Body of pancreas (tissue), 4 donors: ENCODE results near the gene TVP23A. TPM values are rescaled to one million over a fixed set of nuclear protein-coding genes. Genes with fewer than 3 reads are reported as not detected.

Experiments used
- ATAC-seq: fragments of 150-250 bp; one replicate; pipeline ENCODE4 v1.9.1; 2016
- DNase-seq, 4 donors: peaks; one replicate each; pipeline ENCODE4 v3.0.0-alpha.2; 2019
- H3K27ac ChIP-seq, 4 donors: fragments of 200-600 bp; sonication (generic); 1 replicate in 3 of 4; 2 replicates in 1 of 4; pipeline versions ENCODE4 v1.5.1 to v1.6.1; 2016 to 2019; ENCODE audit warnings: mild to moderate bottlenecking in 1 of 4, mixed read lengths in 1 of 4, moderate library complexity in 1 of 4
- H3K27me3 ChIP-seq, 2 donors: fragments of 200-600 bp; sonication (generic); one replicate each; pipeline ENCODE4 v1.6.0; 2016; ENCODE audit warnings: mild to moderate bottlenecking in 1 of 2
- H3K36me3 ChIP-seq, 2 donors: fragments of 200-600 bp; sonication (generic); replicated peaks in 1 of 2; 2 replicates each; pipeline ENCODE4 v1.5.1; 2016; ENCODE audit warnings: low read depth in 2 of 2; ENCODE audit not compliant: insufficient read depth in 1 of 2
- H3K4me1 ChIP-seq: fragments of 200-600 bp; sonication (generic); one replicate; pipeline ENCODE4 v1.6.0; 2016
- H3K4me3 ChIP-seq, 2 donors: fragments of 200-600 bp; sonication (generic); 1 replicate in 1 of 2; 2 replicates in 1 of 2; pipeline ENCODE4 v1.5.1; 2016 to 2019
- H3K9me3 ChIP-seq, 3 donors: fragments of 200-600 bp; sonication (generic); 1 replicate in 2 of 3; 2 replicates in 1 of 3; pipeline ENCODE4 v1.5.1; 2016
- POLR2A ChIP-seq, 3 donors: fragments of 450-650 bp; IDR thresholded peaks; one replicate each; pipeline ENCODE4 v1.6.1; 2016; ENCODE audit warnings: antibody characterized with exemption in 3 of 3, mild to moderate bottlenecking in 2 of 3
- WGBS, 2 donors: methylation state at CpG; one replicate each; pipeline ENCODE4 v1.1.5; 2017; 5-methylcytosine and 5-hydroxymethylcytosine counted together
- intact Hi-C: fragments of 100-400 bp; cut with DNase I; formaldehyde crosslinking; loops from one replicate; pipeline ENCODE4 v1.15.1; 2023
- total RNA-seq, 2 donors: library from RNA; depleted of rRNA; stranded (reverse); fragments of >200 nt; gene quantifications; one replicate each; pipeline ENCODE4 v1.1.0, GENCODE V29; 2016
- TF ChIP-seq, protein P1 (sequence below), 7 experiments: fragments of 450-650 bp in 4 of 7; fragments of 200-600 bp in 3 of 7; sonication (generic) in 3 of 7; IDR thresholded peaks; one replicate each; pipeline ENCODE4 v1.5.1; 2016 to 2019; ENCODE audit warnings: antibody characterized with exemption in 7 of 7

TVP23A gene
- total RNA-seq, 2 donors from 2014 or later, result not detected

DNA sequence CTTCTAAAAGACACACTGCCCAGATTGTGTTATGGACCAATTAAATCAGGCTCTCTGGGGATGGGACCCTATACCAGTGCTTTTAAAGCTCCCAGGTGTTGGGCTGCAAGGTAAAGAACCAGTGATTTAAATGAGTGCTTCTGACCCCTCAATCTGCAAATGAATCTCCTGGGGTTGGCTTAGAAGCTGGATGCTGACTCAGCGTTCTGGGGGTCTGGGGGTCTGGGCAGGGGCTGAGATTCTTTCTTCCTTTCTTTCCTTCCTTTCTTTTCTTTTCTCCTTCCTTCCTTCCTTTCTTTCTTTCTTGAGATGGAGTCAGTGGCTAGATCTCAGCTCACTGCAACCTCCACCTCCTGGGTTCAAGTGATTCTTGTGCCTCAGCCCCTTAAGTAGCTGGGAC is 2.0 kb upstream of the TVP23A start:
- DNase-seq, result no peak
- no peak for ATAC-seq
- Histone ChIP-seq H3K9me3 (no peaks in the 10 kb centered on the region), H3K4me3 (no peak overlapping the region), H3K27me3 (no peaks in the 10 kb centered on the region), H3K27ac (no peak overlapping the region), H3K36me3 (no peaks in the 10 kb centered on the region), H3K4me1 (peaks cover 45% of the 10 kb centered on the region)
- no peak for TF ChIP-seq POLR2A (IDR thresholded peaks at IDR 0.05)
- TF ChIP-seq, protein P1, sequence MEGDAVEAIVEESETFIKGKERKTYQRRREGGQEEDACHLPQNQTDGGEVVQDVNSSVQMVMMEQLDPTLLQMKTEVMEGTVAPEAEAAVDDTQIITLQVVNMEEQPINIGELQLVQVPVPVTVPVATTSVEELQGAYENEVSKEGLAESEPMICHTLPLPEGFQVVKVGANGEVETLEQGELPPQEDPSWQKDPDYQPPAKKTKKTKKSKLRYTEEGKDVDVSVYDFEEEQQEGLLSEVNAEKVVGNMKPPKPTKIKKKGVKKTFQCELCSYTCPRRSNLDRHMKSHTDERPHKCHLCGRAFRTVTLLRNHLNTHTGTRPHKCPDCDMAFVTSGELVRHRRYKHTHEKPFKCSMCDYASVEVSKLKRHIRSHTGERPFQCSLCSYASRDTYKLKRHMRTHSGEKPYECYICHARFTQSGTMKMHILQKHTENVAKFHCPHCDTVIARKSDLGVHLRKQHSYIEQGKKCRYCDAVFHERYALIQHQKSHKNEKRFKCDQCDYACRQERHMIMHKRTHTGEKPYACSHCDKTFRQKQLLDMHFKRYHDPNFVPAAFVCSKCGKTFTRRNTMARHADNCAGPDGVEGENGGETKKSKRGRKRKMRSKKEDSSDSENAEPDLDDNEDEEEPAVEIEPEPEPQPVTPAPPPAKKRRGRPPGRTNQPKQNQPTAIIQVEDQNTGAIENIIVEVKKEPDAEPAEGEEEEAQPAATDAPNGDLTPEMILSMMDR (IDR thresholded peaks at IDR 0.05), result no peak
- intact Hi-C loops, result no loop called here
- 54 to 58% methylated on average over 1 of the region's 1 CpG for WGBS, 2 donors

DNA sequence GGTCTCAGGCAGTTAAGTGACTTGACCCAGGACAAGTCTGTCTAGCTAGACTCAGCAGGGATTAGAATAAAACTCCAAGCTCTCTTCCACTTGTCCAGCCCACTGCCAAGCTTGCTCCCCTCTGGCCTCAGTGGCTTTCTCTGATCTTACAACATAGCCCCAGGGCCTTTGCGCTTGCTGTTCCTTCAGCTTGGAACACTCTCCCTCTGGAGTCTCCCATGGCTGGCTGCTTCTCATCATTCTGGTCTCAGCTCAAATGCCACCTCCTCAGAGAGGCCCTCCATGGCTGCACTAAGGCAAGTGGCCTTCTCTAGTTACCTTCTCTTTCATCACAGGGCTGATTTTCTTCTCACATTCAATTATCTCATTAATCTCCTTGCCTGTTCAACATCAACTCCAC is 1.1 kb downstream of the TVP23A start:
- ATAC-seq (no peak), DNase-seq (no peak)
- Histone ChIP-seq H3K4me1 (peaks cover 16% of the 10 kb centered on the region), H3K27me3 (no peaks in the 10 kb centered on the region), H3K36me3 (no peaks in the 10 kb centered on the region), H3K27ac (no peak overlapping the region), H3K9me3 (no peaks in the 10 kb centered on the region), H3K4me3 (no peak overlapping the region)
- 95 to 100% methylated on average over 1 of the region's 1 CpG for WGBS, 2 donors
- intact Hi-C loops, result no loop called here
- TF ChIP-seq, protein P1 (IDR thresholded peaks at IDR 0.05), result no peak
- no peak for TF ChIP-seq POLR2A (IDR thresholded peaks at IDR 0.05)

DNA sequence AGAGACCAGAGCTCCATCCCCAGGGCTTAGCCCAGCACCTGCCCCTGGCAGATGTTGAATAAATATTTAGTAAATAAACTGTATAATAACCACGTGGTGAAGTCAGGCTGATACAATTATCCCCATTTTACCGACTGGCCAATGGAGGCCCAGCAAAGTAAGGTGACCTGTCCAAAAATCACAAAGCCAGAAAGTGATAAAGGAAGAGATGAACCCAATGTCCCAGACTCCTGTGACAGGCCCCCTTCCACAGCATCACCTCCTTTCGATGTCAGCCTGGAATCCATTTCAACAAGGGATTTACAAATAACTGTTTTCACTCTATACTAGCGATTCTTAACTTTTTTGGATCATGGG is 5.5 kb downstream of the TVP23A start:
- Histone ChIP-seq H3K4me3 (no peak overlapping the region), H3K27ac (no peak overlapping the region), H3K36me3 (no peaks in the 10 kb centered on the region), H3K27me3 (no peaks in the 10 kb centered on the region), H3K4me1 (peaks cover 7% of the 10 kb centered on the region), H3K9me3 (no peaks in the 10 kb centered on the region)
- DNase-seq, result no peak
- ATAC-seq, result no peak
- no peak for TF ChIP-seq POLR2A (IDR thresholded peaks at IDR 0.05)
- TF ChIP-seq, protein P1 (IDR thresholded peaks at IDR 0.05), result no peak
- WGBS, 2 donors, result 70 to 80% methylated on average over 4 of the region's 4 CpGs
- intact Hi-C loops, result no loop called here

DNA sequence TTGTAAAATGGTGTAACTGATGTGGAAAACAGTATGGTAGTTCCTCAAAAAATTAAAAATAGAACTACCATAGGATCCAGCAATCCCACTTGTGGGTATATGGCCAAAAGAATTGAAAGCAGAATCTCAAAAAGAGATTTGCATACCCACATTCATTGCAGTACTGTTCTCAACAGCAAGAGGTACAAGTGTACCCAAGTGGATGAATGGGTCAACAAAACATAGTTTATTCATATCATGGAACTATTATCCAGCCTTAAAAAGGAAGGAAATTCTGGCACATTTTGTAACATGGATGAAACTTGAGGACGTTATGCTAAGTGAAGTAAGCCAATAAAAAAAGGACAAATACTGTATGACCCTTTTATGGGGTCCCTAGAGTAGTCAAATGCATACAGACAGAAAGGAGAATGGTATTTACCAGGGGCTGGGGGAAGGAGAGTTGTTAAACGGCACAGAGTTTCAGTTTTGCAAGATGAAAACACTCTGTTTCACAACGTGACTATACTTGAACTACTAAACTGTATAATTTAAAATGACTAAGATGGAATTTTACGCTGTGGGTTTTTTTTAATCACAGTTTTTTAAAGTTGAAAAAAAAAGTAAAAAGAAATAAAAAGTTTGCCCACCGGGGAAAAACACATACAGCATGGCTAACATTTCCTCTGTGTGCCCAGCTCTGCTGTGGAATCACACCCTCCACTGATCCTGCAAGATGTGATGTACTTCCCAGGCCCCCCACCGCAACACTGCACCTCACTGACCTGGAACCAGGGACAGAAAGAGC is 6.1 kb downstream of the TVP23A start:
- Histone ChIP-seq H3K9me3 (no peaks in the 10 kb centered on the region), H3K4me3 (no peak overlapping the region), H3K27ac (no peak overlapping the region), H3K36me3 (no peaks in the 10 kb centered on the region), H3K27me3 (no peaks in the 10 kb centered on the region), H3K4me1 (peaks cover 7% of the 10 kb centered on the region)
- intact Hi-C loops, result no loop called here
- no peak for ATAC-seq
- no peak for DNase-seq
- 61 to 82% methylated on average over 6 of the region's 6 CpGs for WGBS, 2 donors
- no peak for TF ChIP-seq POLR2A (IDR thresholded peaks at IDR 0.05)

DNA sequence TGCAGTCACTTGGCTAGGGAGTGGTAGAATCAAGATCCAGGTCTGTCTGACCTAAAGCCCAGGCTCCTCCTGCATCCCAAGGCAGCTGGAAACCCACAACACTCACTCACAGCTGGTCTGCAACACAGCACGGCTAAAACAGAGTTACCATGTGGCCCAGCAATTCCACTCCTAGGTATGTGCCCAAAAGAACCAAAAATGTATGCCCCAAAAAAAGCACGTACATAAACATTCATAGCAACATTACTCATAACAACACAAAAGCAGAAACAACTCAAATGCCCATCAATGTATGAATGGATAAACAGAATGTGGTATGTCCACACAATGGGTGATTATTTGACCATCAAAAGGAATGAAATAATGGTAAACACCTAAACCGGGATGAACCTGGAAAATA is 8.9 kb downstream of the TVP23A start:
- Histone ChIP-seq H3K36me3 (no peaks in the 10 kb centered on the region), H3K4me3 (no peak overlapping the region), H3K4me1 (no peaks in the 10 kb centered on the region), H3K9me3 (no peaks in the 10 kb centered on the region), H3K27ac (no peak overlapping the region), H3K27me3 (no peaks in the 10 kb centered on the region)
- intact Hi-C loops, result no loop called here
- DNase-seq (no peak), ATAC-seq (no peak)
- TF ChIP-seq, protein P1 (IDR thresholded peaks at IDR 0.05), result no peak
- no peak for TF ChIP-seq POLR2A (IDR thresholded peaks at IDR 0.05)
- 90 to 95% methylated on average over 3 of the region's 3 CpGs for WGBS, 2 donors
